ENCODE data around the gene ATP6V1F. TPM values are rescaled to one million over a fixed set of nuclear protein-coding genes. Genes with fewer than 3 reads are reported as not detected.

Gene ATP6V1F
- total RNA-seq, 1 experiment from 2014 or later: 115 TPM

GRCh38 chr7:128878226-128879105 is 15.8 kb downstream of the ATP6V1F start:
- Mint-ChIP-seq H3K4me3 (no peak overlapping the region), H3K27ac (no peak overlapping the region; a peak in 1 of 7 replicates), H3K9me3 (0 out of 5 replicates have a peak, but pooled peaks cover 0 to 2% of the 10 kb centered on the region in 2 experiments), H3K36me3 (ENCODE audit: insufficient read depth in 1 of 3, low read depth in 3 of 3) (peaks cover 0 to under 1% (median 0%) of the 10 kb centered on the region in 3 experiments; a peak in 2 of 7 replicates), H3K27me3 (ENCODE audit: low read depth) (peaks cover 1% of the 10 kb centered on the region; the same call in 1 of the 2 replicates), H3K4me1 (peaks cover 3 to 4% of the 10 kb centered on the region in 2 experiments; a peak in 2 of 4 replicates)
- no peak overlapping the region for H3K18ac ChIP-seq (ENCODE audit: insufficient read length, low read depth, low read length)
- no peaks in the 10 kb centered on the region for H3K23me2 ChIP-seq (ENCODE audit: insufficient read length, low read depth, low read length, poor library complexity, severe bottlenecking)
- H3K9me3 ChIP-seq (ENCODE audit: control insufficient read depth, low read depth, low read length): no peaks in the 10 kb centered on the region
- no peak for TF ChIP-seq CTCF (conservative IDR thresholded peaks at IDR 0.05)
- no peak overlapping the region for H3T11ph ChIP-seq (ENCODE audit: low read length)
- no peak overlapping the region for H2BK20ac ChIP-seq (ENCODE audit: low read depth, low read length, poor library complexity, severe bottlenecking)
- no peak overlapping the region for H3K4ac ChIP-seq (ENCODE audit: low read depth, low read length)
- H2BK5ac ChIP-seq (ENCODE audit: insufficient read length, low read length): no peak overlapping the region
- H3K14ac ChIP-seq (ENCODE audit: insufficient read depth, low read length): no peak overlapping the region
- H4K20me1 ChIP-seq (ENCODE audit: control insufficient read depth, insufficient read depth, insufficient read length): no peaks in the 10 kb centered on the region
- no peak overlapping the region for H4K8ac ChIP-seq (replicated peaks; ENCODE audit: insufficient read length, low read depth, low read length)
- no peaks in the 10 kb centered on the region for H3K27me3 ChIP-seq (ENCODE audit: insufficient read depth, low read length)
- H2BK12ac ChIP-seq (ENCODE audit: insufficient read length, low read depth, low read length): no peak overlapping the region
- no peak overlapping the region for H3K9ac ChIP-seq (ENCODE audit: extremely low read depth, insufficient read length, low read length)
- H3K23ac ChIP-seq (ENCODE audit: insufficient read length, low read depth, low read length): no peak overlapping the region
- no peak overlapping the region for H4K5ac ChIP-seq (ENCODE audit: insufficient read length, low read depth, low read length)
- H4K91ac ChIP-seq (ENCODE audit: insufficient read length, low read depth, low read length): no peak overlapping the region
- no peak overlapping the region for H2BK15ac ChIP-seq (ENCODE audit: low read depth, low read length)
- H2AK5ac ChIP-seq (ENCODE audit: insufficient read length, low read length): no peak overlapping the region
- WGBS (ENCODE audit: extremely low coverage, insufficient read length, low lambda C conversion rate): no CpG with 5 or more reads among the region's 14 CpGs
- no peaks in the 10 kb centered on the region for H3K79me2 ChIP-seq (ENCODE audit: insufficient read depth, low read length)
- no peak overlapping the region for H2BK120ac ChIP-seq (ENCODE audit: low read depth, low read length, poor library complexity, severe bottlenecking)
- H2AFZ ChIP-seq (ENCODE audit: low read length): no peak overlapping the region
- no peak overlapping the region for H3K4me2 ChIP-seq (ENCODE audit: insufficient read depth, insufficient read length, low read length)
- no peaks in the 10 kb centered on the region for H3K79me1 ChIP-seq (ENCODE audit: insufficient read depth, low read depth, low read length, poor library complexity, severe bottlenecking)
- no peaks in the 10 kb centered on the region for H3K4me1 ChIP-seq (ENCODE audit: insufficient read depth, low read length)
- no peak for DNase-seq
- H3K27ac ChIP-seq (ENCODE audit: insufficient read length, low read depth, low read length): no peak overlapping the region
- H3K56ac ChIP-seq (ENCODE audit: insufficient read length, low read depth, low read length): no peak overlapping the region

Measured in H9 (cell line).